ENCODE data around the gene INTS15.

Gene INTS15

DNA sequence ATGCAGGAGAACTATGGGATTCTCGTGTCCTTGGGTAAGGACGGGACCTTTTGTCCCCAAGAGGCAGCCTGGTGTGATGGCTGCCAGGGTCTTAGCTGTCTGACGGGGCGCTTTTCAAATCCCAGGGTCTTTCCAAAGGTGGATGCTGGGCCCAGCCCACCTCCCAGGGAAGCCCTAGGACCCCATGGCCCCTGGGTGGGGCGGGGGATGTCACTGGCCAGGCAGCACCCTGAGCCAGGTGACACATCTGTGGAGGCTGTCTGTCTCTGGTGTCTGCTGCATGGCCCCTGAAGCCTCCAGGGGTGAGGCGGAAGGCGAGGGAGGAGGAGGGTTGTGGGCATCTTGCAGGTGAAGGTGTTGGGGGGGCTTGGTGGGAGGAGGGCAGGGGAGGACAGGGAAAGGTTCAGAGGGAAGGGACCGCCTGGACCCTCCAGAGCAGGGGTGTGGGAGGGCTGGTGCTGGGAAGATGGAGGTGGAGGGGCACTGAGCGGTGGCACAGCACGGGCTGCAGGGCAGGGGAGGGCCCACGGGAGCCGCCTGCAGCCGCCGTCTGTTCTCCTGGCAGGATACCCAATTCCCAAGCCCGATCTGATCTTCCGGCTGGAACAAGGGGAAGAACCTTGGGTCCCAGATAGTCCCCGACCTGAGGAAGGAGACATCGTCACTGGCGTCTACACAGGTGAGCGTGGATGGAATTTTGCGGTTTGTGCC, 54.2 kb downstream of the INTS15 start:
- no peak for DNase-seq (ENCODE audit: low spot score)

DNA sequence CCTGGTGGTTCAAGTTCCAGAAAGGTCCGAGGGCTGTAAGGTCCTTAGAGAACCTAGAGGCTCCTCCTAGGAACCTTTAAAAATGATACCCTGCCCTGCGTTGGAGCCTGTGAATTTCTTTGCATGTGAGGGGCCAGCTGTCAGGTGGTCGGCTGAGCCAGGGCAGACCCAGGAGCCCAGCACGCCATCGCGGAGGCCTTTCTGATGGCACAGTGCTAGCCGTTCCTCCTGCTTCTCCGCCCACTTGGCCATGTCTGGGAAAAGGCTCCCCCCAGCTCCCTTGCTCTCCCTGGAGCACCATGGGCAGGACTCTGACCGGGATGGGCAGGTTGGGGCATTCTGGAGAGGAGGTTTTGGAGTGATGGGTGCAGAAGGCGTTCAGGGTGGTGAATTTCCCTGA, 54.9 kb downstream of the INTS15 start:
- DNase-seq (ENCODE audit: low spot score): no peak

- no peak for DNase-seq (ENCODE audit: low spot score)
Observed at GRCh38 chr7:6646465-6646864, 56.6 kb downstream of the INTS15 start.

DNA sequence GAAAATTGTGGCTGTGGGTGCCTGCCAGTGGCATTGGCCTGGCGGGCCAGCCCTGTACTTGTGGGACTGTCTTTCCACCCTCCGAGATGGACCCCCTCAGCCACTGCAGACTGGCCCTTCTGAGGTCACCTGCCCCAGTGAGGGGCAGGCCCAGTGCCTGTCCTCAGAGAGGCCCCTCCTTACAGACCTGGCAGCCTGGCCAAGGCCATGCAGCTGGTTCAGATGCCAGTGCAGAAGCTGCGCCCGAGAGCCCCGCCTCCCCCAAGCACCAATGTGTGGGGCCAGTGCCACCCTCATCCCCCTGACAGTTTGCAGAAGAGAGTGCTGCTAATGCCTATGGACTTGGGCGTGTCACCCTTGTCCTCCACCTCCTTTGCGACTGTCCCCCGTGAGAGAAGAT, 57.3 kb downstream of the INTS15 start:
- no peak for DNase-seq (ENCODE audit: low spot score)

DNA sequence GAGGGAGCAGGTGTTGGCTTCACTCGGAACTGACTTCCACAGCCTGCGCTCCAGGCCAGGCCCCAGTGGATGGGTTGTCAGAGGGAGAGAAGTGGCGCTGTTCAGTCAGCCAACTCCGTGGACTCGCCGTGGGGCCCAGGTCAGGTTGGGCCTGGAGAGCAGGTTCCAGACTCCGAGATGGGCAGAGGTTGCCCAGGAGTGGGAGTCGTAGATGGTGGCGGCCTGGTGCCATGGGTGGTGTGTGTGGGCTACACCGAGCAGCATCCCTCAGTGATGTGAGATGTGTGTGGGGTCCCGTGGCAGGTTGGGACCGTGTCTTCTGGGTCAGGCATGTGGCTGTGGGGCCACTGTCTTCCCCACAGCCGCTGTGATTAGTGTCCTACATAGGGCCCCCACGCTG, 57.7 kb downstream of the INTS15 start:
- no peak for DNase-seq (ENCODE audit: low spot score)

GRCh38 chr7:6648066-6648814, 58.4 kb downstream of the INTS15 start:
- no peak for DNase-seq (ENCODE audit: low spot score)

DNA sequence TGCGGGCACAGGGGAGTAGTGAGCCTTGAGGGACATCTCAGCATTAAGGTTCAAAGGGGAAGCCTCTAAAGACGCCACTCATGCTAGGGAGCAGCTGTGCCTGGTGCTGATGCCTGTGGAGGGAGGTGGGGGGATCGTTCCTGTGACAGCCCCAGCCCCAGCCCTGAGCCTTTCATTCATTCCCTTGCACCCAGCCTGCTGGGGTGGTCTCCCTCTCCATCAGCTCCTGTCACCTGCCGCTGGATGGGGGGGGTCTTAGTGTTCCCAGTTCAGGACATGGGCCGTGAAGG, 58.9 kb downstream of the INTS15 start:
- no peak for DNase-seq (ENCODE audit: low spot score)

DNA sequence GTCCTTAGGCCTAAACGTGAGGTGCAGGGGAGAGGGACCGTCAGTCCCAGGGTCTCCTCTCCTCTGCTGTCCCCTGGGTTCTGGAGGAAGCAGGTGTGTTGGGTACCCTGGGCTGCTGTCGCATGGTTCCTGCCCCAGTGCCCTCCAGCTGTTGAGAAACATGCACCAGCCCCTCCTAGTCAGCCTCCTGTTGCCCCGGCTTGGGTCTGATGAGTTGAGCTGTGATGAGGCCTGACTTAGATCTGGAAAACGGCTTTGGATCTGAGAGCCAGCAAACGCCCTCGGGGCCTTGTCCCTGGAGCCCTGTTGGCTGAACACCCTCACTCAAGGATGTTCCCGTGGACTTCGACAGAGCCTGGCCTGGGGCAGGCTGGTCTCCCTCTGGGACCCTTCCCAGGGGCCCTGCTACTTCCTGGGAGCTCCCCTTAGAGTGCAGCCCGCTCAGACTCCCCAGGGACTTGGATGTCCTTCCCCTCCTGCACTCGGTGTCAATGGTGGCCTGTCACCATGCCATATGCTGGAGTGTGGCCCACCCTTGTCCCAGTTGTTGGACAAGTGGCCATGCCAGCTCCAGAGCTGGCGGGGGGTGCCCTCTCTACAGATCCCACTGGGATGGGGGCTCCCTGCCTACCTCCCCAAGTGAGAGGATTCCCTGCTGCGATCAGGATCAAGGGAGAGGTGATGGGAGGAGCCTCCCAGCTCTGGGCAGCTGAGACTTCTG, 59.6 kb downstream of the INTS15 start:
- no peak for DNase-seq (ENCODE audit: low spot score)

GRCh38 chr7:6650086-6650485, 60.3 kb downstream of the INTS15 start:
- no peak for DNase-seq (ENCODE audit: low spot score)

- no peak for DNase-seq (ENCODE audit: low spot score)
Observed at GRCh38 chr7:6650521-6651011, 60.7 kb downstream of the INTS15 start.

DNA sequence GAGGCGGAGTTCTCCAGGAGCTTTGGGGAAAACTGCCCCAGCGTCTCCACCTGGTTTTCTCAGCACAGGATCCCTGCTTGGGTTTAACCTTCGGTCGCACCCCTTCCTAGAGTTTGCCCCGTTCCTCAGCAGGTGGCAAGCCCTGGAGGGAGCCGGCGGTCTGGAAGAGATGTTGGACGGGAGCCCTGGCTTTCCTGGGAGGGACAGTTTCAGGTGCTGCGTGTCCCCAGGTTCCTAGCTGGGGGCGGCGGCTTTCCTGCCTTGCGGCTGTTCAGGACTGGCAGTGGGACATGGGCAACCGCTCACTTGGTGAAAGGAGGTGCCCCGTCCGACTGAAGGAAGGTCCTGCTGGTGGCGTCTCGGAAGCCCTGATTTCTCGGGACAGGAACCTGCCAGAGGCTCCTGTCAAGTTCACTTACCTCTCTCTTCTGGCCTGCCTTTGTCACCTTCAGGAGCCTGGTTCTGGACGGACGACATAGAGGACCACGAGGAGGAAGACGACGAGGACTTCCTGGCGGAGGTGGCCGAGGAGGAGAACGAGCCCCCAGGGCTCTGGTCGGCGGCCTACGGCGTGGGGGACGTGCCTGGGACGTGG, 62.1 kb downstream of the INTS15 start:
- no peak for DNase-seq (ENCODE audit: low spot score)

- no peak for DNase-seq (ENCODE audit: low spot score)
Observed at GRCh38 chr7:6652446-6653011, 62.7 kb downstream of the INTS15 start.

- no peak for DNase-seq (ENCODE audit: low spot score)
Observed at GRCh38 chr7:6653071-6654003, 63.5 kb downstream of the INTS15 start.

- DNase-seq (ENCODE audit: low spot score): no peak
Observed at GRCh38 chr7:6654113-6654841, 64.5 kb downstream of the INTS15 start.

DNA sequence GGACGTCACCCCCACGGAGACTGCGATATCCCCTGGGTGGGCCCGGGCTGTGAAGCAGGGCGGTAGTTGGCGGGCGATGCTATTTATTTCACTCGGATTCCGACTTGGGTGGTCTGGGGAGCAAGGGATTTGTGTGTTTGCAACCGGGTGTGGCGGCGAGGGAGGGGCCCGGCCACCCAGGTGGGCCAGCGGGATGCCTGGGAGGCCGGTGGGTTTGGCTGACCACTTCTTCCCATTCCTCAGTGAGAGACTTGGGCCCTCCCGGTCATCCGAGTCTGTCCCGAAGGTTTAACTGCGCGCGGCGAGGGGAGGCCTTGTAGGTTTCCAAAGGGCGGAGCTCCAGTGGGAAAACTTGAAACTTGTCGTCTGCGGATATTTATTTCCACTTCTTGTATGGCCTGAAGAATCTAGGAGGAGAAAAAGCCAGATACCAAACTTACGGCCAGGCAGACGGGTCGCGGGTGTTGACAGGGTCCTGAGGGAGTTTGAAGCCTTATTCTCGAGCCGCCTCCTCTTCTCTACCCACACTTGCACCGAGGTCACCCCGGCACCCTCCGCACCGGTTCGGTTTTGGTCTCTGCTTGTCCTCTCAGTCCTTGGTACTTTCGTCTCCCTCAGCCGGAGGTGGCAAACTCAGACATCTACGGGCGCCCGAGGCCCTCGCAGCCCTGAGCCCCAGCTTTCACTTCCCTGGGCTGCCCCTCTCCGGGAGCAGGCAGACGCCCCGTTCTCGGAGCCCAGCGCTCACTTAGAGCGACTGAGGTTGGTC, 65.2 kb downstream of the INTS15 start:
- no peak for DNase-seq (ENCODE audit: low spot score)

DNA sequence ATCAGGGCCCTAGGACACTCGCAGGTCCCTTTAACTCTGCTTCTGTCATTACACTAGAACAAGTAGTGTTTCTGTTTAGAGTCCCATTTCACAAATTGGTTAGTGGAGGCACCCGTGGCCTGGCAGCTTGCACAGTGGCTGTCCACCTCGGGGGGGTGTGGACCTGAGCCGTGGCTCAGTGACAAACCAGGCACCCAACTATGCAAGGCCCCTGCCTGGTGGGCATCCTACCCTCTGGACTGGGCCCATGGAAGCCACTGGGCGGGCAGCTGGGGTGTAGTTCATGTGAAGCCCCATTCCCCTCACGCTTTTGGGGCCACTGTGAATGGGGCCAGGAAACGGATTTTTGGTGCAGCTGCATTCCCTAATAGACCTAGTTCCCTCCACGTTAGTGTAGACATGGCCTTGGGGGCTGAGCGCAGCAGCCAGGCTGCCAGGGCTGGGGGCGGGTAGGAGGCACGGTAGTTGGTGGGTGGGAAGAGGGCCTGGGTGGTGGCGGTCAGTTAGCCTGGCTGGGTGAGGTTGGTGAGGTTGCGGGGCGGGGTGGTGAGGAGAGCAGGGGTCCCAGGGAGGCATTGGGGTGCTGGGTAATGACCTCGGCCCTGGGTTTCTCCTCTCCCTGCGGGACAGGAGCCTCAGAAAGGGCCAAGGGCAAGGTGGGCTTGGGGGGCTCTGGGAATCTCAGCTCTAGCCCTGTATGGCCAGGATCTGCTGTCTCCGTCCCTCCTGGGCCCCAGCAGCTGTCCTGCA, 66.0 kb downstream of the INTS15 start:
- no peak for DNase-seq (ENCODE audit: low spot score)

GRCh38 chr7:6656413-6656812, 66.6 kb downstream of the INTS15 start:
- no peak for DNase-seq (ENCODE audit: low spot score)
